LNCAP (cell line): ENCODE measurements around the gene SERPINA5.

ENCODE experiments used
- CTCF ChIP-seq: fragments of 450-650 bp; IDR thresholded peaks from 2 replicates; pipeline ENCODE4 v1.5.1; 2017; ENCODE audit warnings: mild to moderate bottlenecking

Gene SERPINA5

DNA sequence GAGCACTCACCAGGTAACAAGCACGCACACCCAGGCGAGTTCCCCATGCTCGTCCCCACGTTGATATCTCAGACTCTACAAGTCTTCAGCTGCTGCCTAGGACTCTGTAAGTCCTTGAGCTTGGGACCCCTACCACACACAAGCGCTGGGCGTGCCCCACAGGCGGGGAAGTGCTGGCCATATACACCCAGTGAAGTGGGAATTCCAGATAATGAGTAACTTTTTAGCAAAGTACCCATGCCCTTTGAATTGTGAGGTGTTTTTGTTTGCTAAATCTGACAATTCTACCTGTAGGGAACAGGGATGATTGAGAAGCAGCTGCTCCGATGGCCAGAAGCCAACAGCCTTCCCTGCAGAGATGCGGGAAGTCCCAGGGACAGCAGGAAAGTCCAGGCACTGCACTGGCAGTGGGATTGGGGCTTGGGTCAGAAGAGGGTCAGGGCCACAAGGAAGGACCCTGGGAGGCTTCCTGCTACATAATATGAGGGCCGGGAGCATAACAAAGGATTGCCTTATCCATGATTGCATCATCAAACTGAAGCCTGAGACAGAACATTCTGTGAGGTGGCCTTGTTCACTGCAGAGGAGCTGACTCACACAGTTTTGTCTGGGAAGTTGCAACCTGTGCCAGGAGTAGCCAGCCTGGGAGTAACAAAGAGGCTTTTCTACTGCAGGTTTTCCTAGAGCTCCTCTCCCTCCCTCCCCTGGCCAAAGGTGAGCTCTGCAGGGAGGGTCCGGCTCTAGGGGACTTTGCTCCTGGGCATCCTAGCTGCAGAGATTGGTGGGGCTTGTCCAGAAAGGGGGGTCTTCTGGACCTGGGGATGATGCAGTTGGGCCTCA, 17.8 kb downstream of the SERPINA5 start:
- no peak for TF ChIP-seq CTCF

GRCh38 chr14:94599656-94600004, 18.4 kb downstream of the SERPINA5 start:
- TF ChIP-seq CTCF = no peak

DNA sequence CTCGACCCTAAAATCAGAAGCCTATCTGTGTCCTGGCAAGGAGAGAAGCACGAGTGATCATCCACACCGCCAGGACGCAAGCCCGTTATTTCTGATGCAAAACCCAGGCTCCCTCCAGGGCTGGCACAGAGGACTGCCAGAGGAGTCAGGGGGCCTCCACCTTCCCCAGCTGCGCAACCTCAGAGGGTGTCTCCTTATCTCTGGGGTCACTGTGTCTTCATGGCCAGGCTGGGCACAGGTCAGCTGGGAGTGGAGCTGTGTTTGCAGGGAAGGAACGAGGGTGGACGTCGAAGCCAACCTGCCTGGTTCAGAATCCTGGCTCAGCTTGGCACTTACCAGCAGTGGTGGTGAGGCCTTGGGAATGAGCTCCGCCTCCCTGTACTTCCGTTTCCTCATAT, 18.9 kb downstream of the SERPINA5 start:
- TF ChIP-seq CTCF = no peak

- TF ChIP-seq CTCF = no peak
These were observed 20.7 kb downstream of the SERPINA5 start for GRCh38 chr14:94601884-94602391.

- TF ChIP-seq CTCF = no peak
These were observed 21.5 kb downstream of the SERPINA5 start for GRCh38 chr14:94602722-94603121.

- no peak for TF ChIP-seq CTCF
These were observed 24.1 kb downstream of the SERPINA5 start for GRCh38 chr14:94605361-94605760.

GRCh38 chr14:94611179-94611578, 30.0 kb downstream of the SERPINA5 start:
- TF ChIP-seq CTCF = no peak
